AG10803 (cell line): ENCODE data around the gene TSHZ1.
"Not testable (repeated sequence)": the region's sequence is repeated elsewhere in the genome, so short reads cannot be mapped to it uniquely, and the experiment has no call there.

Experiments used
- DNase-seq: peaks from one replicate; pipeline ENCODE4 v3.0.0; 2010; ENCODE audit warnings: low read depth
- H3K4me3 ChIP-seq: 2 replicates; pipeline ENCODE4 v1.5.1; 2011; ENCODE audit warnings: mild to moderate bottlenecking, low read length, control low read depth
- TF ChIP-seq, protein P1 (sequence below): conservative IDR thresholded peaks from 2 replicates; pipeline ENCODE4 v1.5.1; 2011; ENCODE audit warnings: mild to moderate bottlenecking, low read length, control low read depth, inconsistent platforms

The TSHZ1 gene

DNA sequence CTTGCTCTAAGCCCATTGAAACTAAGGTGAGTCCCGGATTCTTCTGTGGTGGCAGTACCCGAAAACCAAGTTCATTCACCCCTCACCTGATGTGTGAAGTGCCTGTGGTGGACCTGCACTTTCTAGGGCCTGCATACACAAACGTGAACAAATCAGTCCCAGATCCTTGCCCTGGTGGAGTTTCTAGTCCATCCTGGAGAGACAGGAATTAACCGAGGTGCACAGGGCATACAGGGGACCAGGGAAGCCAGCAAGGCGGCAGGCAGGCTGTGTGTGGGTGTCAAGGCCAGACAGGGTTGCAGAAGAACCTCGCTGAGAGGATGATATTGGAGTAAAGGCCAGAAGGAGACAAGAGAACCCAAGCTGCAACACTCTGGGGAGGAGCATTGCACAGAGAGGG, 110.8 kb downstream of the TSHZ1 start:
- TF ChIP-seq, protein P1, sequence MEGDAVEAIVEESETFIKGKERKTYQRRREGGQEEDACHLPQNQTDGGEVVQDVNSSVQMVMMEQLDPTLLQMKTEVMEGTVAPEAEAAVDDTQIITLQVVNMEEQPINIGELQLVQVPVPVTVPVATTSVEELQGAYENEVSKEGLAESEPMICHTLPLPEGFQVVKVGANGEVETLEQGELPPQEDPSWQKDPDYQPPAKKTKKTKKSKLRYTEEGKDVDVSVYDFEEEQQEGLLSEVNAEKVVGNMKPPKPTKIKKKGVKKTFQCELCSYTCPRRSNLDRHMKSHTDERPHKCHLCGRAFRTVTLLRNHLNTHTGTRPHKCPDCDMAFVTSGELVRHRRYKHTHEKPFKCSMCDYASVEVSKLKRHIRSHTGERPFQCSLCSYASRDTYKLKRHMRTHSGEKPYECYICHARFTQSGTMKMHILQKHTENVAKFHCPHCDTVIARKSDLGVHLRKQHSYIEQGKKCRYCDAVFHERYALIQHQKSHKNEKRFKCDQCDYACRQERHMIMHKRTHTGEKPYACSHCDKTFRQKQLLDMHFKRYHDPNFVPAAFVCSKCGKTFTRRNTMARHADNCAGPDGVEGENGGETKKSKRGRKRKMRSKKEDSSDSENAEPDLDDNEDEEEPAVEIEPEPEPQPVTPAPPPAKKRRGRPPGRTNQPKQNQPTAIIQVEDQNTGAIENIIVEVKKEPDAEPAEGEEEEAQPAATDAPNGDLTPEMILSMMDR, result no peak
- H3K4me3 ChIP-seq, result no peak overlapping the region
- no peak for DNase-seq

DNA sequence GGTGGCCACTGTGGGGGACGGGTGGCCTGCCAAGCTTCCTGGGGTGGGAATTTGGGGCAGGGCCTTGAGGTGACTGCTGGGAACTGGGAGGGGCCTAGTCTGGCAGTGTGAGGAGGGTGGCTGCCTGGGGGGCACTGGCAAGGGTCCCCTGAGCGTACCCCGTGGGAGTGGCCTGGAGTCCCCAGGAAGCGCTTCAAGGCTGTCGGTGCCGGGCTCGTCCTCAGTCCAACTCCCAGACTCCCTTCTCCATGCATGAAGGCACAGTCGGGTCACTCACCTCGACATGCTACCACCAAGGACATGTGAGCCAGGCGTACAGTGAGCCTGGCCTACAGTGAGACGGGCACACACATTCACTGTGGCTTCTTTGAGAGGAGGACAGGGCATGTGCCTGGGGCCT, 111.6 kb downstream of the TSHZ1 start:
- TF ChIP-seq, protein P1, result no peak
- no peak overlapping the region for H3K4me3 ChIP-seq
- no peak for DNase-seq

DNA sequence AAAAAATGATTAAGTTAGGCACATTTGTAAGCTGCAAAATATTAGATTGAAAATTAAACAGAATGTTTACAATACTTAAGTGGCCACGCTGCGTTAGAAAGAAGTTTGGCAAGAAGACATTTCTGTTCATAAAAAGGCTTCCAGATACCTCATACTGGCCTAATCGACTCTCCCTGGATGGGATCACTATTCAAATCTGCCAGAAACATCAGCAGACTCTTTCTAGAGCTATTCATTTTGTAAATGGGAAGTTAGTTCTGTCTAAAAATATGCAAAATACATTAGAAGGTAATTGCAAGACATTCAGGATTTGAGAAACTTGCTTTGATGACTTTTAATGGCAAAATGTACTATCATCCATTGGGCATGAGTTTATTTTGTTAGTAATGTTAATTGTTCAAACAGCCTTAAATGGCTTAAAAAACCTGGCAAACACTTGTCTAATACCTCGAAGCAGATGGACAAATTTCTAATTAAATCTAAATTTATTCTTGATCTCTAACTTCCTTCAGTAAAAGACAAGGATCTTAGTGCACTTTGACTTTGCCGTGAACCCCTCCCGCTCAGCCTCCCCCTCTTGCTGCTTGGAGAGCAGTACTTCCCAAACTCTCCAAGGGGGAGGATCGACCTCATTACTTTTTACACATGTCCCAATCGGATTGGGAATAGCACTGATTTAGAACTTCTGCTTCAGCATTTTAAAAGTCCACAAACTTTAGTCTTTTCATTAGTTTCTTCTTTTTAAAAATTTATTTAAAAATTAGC, 113.4 kb downstream of the TSHZ1 start:
- H3K4me3 ChIP-seq, result no peak overlapping the region
- TF ChIP-seq, protein P1, result no peak
- DNase-seq, result no peak

DNA sequence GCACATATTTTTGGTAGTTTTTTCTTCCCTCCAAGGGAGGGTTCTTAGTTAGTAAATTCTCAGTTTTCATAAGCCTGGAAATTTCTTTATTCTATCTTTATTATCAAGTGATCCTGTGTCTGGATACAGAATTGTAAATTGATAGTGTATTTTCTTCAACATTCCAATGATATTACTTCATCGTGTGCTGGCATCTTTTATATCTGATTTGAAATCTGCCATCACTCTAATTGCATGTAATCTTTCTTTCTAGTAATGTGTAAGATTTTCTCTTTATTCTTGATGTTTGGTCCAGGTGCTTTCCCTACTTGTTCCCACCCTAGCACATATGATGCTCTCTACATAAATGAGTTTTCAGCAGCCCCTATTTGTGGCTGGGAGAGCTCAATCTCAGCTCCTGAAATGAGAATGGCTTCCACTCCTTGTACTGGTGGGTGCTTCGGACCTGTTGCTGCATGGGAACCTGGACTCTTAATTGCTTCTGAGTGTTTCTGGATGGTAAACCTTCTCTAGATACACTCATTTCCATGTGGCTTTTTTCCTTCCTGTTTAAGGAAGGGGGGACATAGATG, 114.2 kb downstream of the TSHZ1 start:
- no peak for DNase-seq
- no peak overlapping the region for H3K4me3 ChIP-seq
- TF ChIP-seq, protein P1, result no peak

DNA sequence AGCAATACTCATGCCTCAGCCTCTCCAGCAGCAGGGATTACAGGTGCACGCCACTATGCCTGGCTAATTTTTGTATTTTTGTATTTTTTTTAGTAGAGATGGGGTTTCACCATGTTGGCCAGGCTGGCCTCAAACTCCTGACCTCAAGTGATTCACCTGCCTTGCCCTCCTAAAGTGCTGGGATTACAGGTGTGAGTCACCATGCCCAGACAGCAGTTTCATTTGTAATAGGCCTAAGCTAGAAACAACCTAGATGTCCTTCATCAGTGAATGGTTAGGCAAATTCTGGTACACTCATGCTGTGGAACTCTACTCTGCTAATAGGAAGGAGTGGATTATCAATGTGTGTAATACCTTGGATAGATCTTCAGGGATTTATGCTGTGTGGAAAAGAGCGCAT, 119.2 kb downstream of the TSHZ1 start:
- H3K4me3 ChIP-seq, DNase-seq: not testable (repeated sequence)

DNA sequence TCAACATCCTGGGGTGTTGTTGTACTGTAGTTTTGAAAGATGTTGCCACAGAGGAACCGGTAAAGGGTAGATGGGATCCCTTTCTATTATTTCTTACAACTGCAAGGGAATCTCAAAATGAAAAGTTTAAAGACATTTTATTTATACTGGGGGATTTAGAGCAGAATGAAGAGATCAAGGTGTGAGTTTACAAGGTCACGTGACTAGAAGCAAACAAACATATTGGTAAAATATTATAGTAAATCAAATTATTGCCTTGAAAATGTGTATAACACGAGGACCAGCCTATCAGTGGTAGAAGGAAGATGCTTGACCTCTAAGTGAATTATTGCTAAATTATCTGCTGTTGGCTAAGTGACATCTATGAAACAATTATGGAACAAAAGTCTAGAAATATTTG, 119.7 kb downstream of the TSHZ1 start:
- no peak for DNase-seq

DNA sequence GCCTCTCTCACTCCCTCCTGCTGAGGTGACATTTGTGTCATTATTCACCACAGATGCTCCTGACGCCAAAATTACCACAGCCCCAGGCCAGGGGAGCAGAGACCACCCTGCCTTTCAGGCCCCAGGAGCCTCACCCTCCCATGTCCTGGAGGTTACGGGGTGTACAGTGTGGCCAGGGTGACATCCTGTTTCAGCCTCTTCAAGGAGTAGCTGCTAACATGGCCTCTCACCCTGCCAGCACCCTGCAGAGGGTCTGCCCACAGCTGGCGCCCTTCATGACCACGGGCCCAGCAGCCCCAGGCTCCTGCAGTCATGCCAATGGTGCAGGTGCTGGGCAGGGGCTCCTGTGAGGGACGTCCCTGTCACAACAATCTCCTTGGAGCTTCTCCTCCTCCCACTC, 124.3 kb downstream of the TSHZ1 start:
- H3K4me3 ChIP-seq, result no peak overlapping the region
- DNase-seq, result no peak
- TF ChIP-seq, protein P1, result no peak

More for the DNA sequence above, 119.7 kb downstream of the TSHZ1 start:
- H3K4me3 ChIP-seq, result no peak overlapping the region
- TF ChIP-seq, protein P1, result no peak
